Stimulated activated CD8-positive, alpha-beta memory T cell treated with anti-CD3 and anti-CD28 coated beads, Interleukin-15, amount 100 ng/mL, for 1 hour (primary cell): Measurements from ENCODE around the gene NRSN2.

Experiments used
- DNase-seq: peaks from one replicate; pipeline ENCODE4 v3.0.0-alpha.2; 2020; ENCODE audit warnings: low read depth

Gene NRSN2

GRCh38 chr20:346640-347316 lies at the start of gene NRSN2:
Gene NRSN2 (plus strand): TSS chr20:347111. CDS start chr20:349644, 2,533 bp downstream.
- DNase-seq, result no peak

GRCh38 chr20:297925-298775 lies 48.8 kb upstream of the NRSN2 start:
- no peak for DNase-seq

GRCh38 chr20:298776-299391 lies 48.0 kb upstream of the NRSN2 start:
- no peak for DNase-seq

- DNase-seq, result no peak
Measured at GRCh38 chr20:300345-300990, 46.4 kb upstream of the NRSN2 start.

- no peak for DNase-seq
Measured at GRCh38 chr20:301886-302848, 44.7 kb upstream of the NRSN2 start.

- no peak for DNase-seq
Measured at GRCh38 chr20:305745-306144, 41.2 kb upstream of the NRSN2 start.

- no peak for DNase-seq
Measured at GRCh38 chr20:308427-309038, 38.4 kb upstream of the NRSN2 start.

- no peak for DNase-seq
Measured at GRCh38 chr20:309306-309840, 37.5 kb upstream of the NRSN2 start.

GRCh38 chr20:309841-310644 lies 36.9 kb upstream of the NRSN2 start:
- DNase-seq, result peak; percentile 55

GRCh38 chr20:310645-311044 lies 36.3 kb upstream of the NRSN2 start:
- no peak for DNase-seq

- DNase-seq, result no peak
Measured at GRCh38 chr20:311609-312008, 35.3 kb upstream of the NRSN2 start.

- DNase-seq, result no peak
Measured at GRCh38 chr20:312067-312466, 34.8 kb upstream of the NRSN2 start.

- no peak for DNase-seq
Measured at GRCh38 chr20:312866-313265, 34.0 kb upstream of the NRSN2 start.

GRCh38 chr20:313402-313801 lies 33.5 kb upstream of the NRSN2 start:
- no peak for DNase-seq

- DNase-seq, result no peak
Measured at GRCh38 chr20:313948-314347, 33.0 kb upstream of the NRSN2 start.

GRCh38 chr20:316316-317068 lies 30.4 kb upstream of the NRSN2 start:
- DNase-seq, result no peak

GRCh38 chr20:324177-325044 lies 22.5 kb upstream of the NRSN2 start:
- peak; percentile 79 for DNase-seq
